ENCODE data around the gene HEXB. TPM values are rescaled to one million over a fixed set of nuclear protein-coding genes. Genes with fewer than 3 reads are reported as not detected.

Gene HEXB
- total RNA-seq, 1 experiment from 2014 or later: 56.3 TPM

DNA sequence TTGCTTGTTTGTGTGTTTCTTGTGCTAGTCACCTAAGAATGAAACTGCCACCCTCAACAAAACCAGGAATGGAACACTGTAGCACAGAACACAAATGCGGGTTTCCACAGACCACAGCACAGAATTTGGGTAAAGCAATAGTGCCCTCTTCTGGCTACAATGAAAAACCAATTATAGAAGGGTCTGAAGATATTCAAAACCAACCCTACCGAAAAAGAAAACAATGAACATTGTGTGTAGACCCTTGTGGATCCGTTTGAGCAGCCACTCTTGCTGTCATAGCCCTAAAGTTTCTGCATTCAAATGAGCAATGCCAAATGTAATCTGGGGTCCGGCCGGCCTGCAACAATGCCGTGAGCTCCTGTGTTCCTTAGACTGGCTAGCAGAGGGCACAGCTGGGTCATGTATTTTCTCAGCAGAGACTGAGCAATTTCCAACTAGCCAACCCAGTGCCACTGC, 36.2 kb upstream of the HEXB start:
- H4K91ac ChIP-seq (ENCODE audit: insufficient read length, low read depth, low read length): no peak overlapping the region
- peaks cover 3 to 15% of the 10 kb centered on the region in 2 experiments for H3K4me1 Mint-ChIP-seq
- no peak overlapping the region for H3K14ac ChIP-seq (ENCODE audit: insufficient read depth, low read length)
- TF ChIP-seq, protein P1, sequence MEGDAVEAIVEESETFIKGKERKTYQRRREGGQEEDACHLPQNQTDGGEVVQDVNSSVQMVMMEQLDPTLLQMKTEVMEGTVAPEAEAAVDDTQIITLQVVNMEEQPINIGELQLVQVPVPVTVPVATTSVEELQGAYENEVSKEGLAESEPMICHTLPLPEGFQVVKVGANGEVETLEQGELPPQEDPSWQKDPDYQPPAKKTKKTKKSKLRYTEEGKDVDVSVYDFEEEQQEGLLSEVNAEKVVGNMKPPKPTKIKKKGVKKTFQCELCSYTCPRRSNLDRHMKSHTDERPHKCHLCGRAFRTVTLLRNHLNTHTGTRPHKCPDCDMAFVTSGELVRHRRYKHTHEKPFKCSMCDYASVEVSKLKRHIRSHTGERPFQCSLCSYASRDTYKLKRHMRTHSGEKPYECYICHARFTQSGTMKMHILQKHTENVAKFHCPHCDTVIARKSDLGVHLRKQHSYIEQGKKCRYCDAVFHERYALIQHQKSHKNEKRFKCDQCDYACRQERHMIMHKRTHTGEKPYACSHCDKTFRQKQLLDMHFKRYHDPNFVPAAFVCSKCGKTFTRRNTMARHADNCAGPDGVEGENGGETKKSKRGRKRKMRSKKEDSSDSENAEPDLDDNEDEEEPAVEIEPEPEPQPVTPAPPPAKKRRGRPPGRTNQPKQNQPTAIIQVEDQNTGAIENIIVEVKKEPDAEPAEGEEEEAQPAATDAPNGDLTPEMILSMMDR (conservative IDR thresholded peaks at IDR 0.05): peak; percentile 86
- H3K27me3 ChIP-seq (ENCODE audit: insufficient read depth, low read length): no peaks in the 10 kb centered on the region; the same call in 1 of the 2 replicates
- H3K79me1 ChIP-seq (ENCODE audit: insufficient read depth, low read depth, low read length, poor library complexity, severe bottlenecking): no peaks in the 10 kb centered on the region
- no peak overlapping the region for H2AFZ ChIP-seq (ENCODE audit: low read length)
- no peaks in the 10 kb centered on the region for H3K23me2 ChIP-seq (ENCODE audit: insufficient read length, low read depth, low read length, poor library complexity, severe bottlenecking)
- no peak overlapping the region for H4K8ac ChIP-seq (replicated peaks; ENCODE audit: insufficient read length, low read depth, low read length)
- no peak for DNase-seq
- no peak overlapping the region for H2BK12ac ChIP-seq (ENCODE audit: insufficient read length, low read depth, low read length)
- WGBS (ENCODE audit: extremely low coverage, insufficient read length, low lambda C conversion rate): no CpG with 5 or more reads among the region's 6 CpGs
- no peaks in the 10 kb centered on the region for H3K79me2 ChIP-seq (ENCODE audit: insufficient read depth, low read length)
- no peak overlapping the region for H3K4me2 ChIP-seq (ENCODE audit: insufficient read depth, insufficient read length, low read length)
- H2BK20ac ChIP-seq (ENCODE audit: low read depth, low read length, poor library complexity, severe bottlenecking): no peak overlapping the region
- H4K20me1 ChIP-seq (ENCODE audit: control insufficient read depth, insufficient read depth, insufficient read length): no peaks in the 10 kb centered on the region
- H3K27ac ChIP-seq (ENCODE audit: insufficient read length, low read depth, low read length): no peak overlapping the region
- no peak overlapping the region for H3T11ph ChIP-seq (ENCODE audit: low read length)
- H3K9me3 Mint-ChIP-seq: no peaks in the 10 kb centered on the region
- H2BK5ac ChIP-seq (ENCODE audit: insufficient read length, low read length): no peak overlapping the region
- no peak overlapping the region for H2AK5ac ChIP-seq (ENCODE audit: insufficient read length, low read length)
- no peak overlapping the region for H3K56ac ChIP-seq (ENCODE audit: insufficient read length, low read depth, low read length)
- H3K27me3 Mint-ChIP-seq (ENCODE audit: low read depth): peaks cover 5% of the 10 kb centered on the region
- no peak overlapping the region for H3K23ac ChIP-seq (ENCODE audit: insufficient read length, low read depth, low read length)
- no peaks in the 10 kb centered on the region; the same call in 1 of the 2 replicates for H3K4me1 ChIP-seq (ENCODE audit: insufficient read depth, low read length)
- H3K4me3 Mint-ChIP-seq: no peak overlapping the region
- no peak overlapping the region for H3K9ac ChIP-seq (ENCODE audit: extremely low read depth, insufficient read length, low read length)
- H3K36me3 Mint-ChIP-seq (ENCODE audit: insufficient read depth in 1 of 3, low read depth in 3 of 3): no peaks in the 10 kb centered on the region
- H3K4ac ChIP-seq (ENCODE audit: low read depth, low read length): no peak overlapping the region
- no peak overlapping the region for H4K5ac ChIP-seq (ENCODE audit: insufficient read length, low read depth, low read length)
- H2BK120ac ChIP-seq (ENCODE audit: low read depth, low read length, poor library complexity, severe bottlenecking): no peak overlapping the region
- H3K18ac ChIP-seq (ENCODE audit: insufficient read length, low read depth, low read length): no peak overlapping the region
- no peaks in the 10 kb centered on the region for H3K9me3 ChIP-seq (ENCODE audit: control insufficient read depth, low read depth, low read length)
- H2BK15ac ChIP-seq (ENCODE audit: low read depth, low read length): no peak overlapping the region
- no peak overlapping the region for H3K27ac Mint-ChIP-seq

All from H9 (cell line).